Sigmoid colon (tissue), 7 donors: ENCODE measurements around the gene GOLGA2. TPM values are rescaled to one million over a fixed set of nuclear protein-coding genes. Genes with fewer than 3 reads are reported as not detected.

Source experiments
- DNase-seq: peaks from one replicate; pipeline ENCODE4 v3.0.0-alpha.2; 2019
- H3K27ac ChIP-seq, 4 donors: fragments of 200-600 bp; sonication (generic); one replicate each; pipeline ENCODE4 v1.5.1; 2016 to 2019; ENCODE audit warnings: mild to moderate bottlenecking in 1 of 4
- H3K27me3 ChIP-seq, 3 donors: fragments of 200-600 bp; sonication (generic); one replicate each; pipeline ENCODE4 v1.5.1; 2019; ENCODE audit warnings: mild to moderate bottlenecking in 1 of 3
- H3K36me3 ChIP-seq, 4 donors: fragments of 200-600 bp; sonication (generic); one replicate each; pipeline ENCODE4 v1.5.1; 2016 to 2019
- H3K4me1 ChIP-seq, 4 donors: fragments of 200-600 bp; sonication (generic); one replicate each; pipeline ENCODE4 v1.5.1; 2017 to 2019
- H3K4me3 ChIP-seq, 4 donors: fragments of 200-600 bp; sonication (generic); one replicate each; pipeline ENCODE4 v1.5.1; 2017 to 2019; ENCODE audit warnings: mild to moderate bottlenecking in 2 of 4, moderate library complexity in 1 of 4
- H3K9me3 ChIP-seq, 4 donors: fragments of 200-600 bp in 3 of 4; sonication (generic) in 3 of 4; one replicate each; pipeline versions ENCODE4 v1.5.1 to v1.6.1; 2013 to 2019
- EP300 ChIP-seq, 4 donors: sonication (generic); formaldehyde crosslinking; IDR thresholded peaks; one replicate each; pipeline ENCODE4 v1.6.1; 2017; ENCODE audit warnings: antibody characterized with exemption in 4 of 4
- POLR2A ChIP-seq, 2 donors: fragments of 450-650 bp; IDR thresholded peaks; one replicate each; pipeline ENCODE4 v1.6.1; 2016; ENCODE audit warnings: antibody characterized with exemption in 2 of 2, mild to moderate bottlenecking in 2 of 2, moderate library complexity in 2 of 2
- POLR2AphosphoS5 ChIP-seq, 4 donors: sonication (generic); formaldehyde crosslinking; IDR thresholded peaks; one replicate each; pipeline ENCODE4 v1.6.1; 2017; ENCODE audit warnings: antibody characterized with exemption in 4 of 4
- WGBS, 2 donors: extraction: QIAGEN DNeasy Blood & Tissue Kit; methylation state at CpG; one replicate each; pipeline ENCODE4 v1.1.7; 2013; 5-methylcytosine and 5-hydroxymethylcytosine counted together
- intact Hi-C: fragments of 100-400 bp; cut with DNase I; formaldehyde crosslinking; loops from one replicate; pipeline ENCODE4 v1.15.1; 2023
- polyA plus RNA-seq, 3 donors: library from polyadenylated mRNA; stranded (reverse); fragments of 200-250 nt; gene quantifications; one replicate each; pipeline ENCODE4 v1.2.3, GENCODE V29; 2013
- total RNA-seq, 4 donors: library from RNA; depleted of rRNA; stranded (reverse); fragments of >200 nt; gene quantifications; one replicate each; pipeline ENCODE4 v1.1.0, GENCODE V29; 2016
- TF ChIP-seq, protein P1 (sequence below), 4 experiments: fragments of 450-650 bp in 3 of 4; fragments of 200-600 bp in 1 of 4; IDR thresholded peaks; one replicate each; pipeline ENCODE4 v1.5.1; 2016 to 2019; ENCODE audit warnings: antibody characterized with exemption in 4 of 4, mild to moderate bottlenecking in 3 of 4, moderate library complexity in 2 of 4
- donor health status: healthy with polysubstance abuse.
- donor health status: Bipolar disorder and iron deficiency.
- donor health status: healthy.

The GOLGA2 gene
- total and polyA plus RNA-seq, 7 donors, result 48.1 to 104 (median 82.7) TPM

DNA sequence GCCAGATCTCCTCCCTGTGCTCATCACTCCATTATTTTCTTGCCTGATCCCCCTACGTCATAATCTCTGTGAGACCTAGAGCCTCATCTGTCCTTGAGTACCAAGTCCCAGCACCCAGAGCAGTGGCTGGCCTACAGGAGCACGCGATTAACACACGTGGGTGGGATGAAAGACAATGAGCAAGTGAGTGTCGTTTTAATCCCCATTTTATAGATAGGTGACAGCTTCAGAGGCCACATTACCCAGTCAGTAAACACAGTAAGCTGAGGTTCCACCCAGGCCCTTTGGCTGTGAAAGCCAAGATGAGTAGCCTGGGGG, 29.1 kb upstream of the GOLGA2 start:
- Histone ChIP-seq H3K4me3 (no peak overlapping the region), H3K9me3 (no peaks in the 10 kb centered on the region), H3K27me3 (no peaks in the 10 kb centered on the region), H3K36me3 (peaks cover 0 to 18% (median 9%) of the 10 kb centered on the region in 4 donors), H3K4me1 (no peaks in the 10 kb centered on the region), H3K27ac (no peak overlapping the region)
- WGBS, 2 donors, result 52 to 72% methylated on average over 5 of the region's 5 CpGs
- intact Hi-C loops, result no loop called here
- no peak for DNase-seq
- TF ChIP-seq, protein P1, sequence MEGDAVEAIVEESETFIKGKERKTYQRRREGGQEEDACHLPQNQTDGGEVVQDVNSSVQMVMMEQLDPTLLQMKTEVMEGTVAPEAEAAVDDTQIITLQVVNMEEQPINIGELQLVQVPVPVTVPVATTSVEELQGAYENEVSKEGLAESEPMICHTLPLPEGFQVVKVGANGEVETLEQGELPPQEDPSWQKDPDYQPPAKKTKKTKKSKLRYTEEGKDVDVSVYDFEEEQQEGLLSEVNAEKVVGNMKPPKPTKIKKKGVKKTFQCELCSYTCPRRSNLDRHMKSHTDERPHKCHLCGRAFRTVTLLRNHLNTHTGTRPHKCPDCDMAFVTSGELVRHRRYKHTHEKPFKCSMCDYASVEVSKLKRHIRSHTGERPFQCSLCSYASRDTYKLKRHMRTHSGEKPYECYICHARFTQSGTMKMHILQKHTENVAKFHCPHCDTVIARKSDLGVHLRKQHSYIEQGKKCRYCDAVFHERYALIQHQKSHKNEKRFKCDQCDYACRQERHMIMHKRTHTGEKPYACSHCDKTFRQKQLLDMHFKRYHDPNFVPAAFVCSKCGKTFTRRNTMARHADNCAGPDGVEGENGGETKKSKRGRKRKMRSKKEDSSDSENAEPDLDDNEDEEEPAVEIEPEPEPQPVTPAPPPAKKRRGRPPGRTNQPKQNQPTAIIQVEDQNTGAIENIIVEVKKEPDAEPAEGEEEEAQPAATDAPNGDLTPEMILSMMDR (IDR thresholded peaks at IDR 0.05), result no peak
- TF ChIP-seq POLR2AphosphoS5 (IDR thresholded peaks at IDR 0.05) (no peak), POLR2A (IDR thresholded peaks at IDR 0.05) (no peak), EP300 (IDR thresholded peaks at IDR 0.05) (no peak)

DNA sequence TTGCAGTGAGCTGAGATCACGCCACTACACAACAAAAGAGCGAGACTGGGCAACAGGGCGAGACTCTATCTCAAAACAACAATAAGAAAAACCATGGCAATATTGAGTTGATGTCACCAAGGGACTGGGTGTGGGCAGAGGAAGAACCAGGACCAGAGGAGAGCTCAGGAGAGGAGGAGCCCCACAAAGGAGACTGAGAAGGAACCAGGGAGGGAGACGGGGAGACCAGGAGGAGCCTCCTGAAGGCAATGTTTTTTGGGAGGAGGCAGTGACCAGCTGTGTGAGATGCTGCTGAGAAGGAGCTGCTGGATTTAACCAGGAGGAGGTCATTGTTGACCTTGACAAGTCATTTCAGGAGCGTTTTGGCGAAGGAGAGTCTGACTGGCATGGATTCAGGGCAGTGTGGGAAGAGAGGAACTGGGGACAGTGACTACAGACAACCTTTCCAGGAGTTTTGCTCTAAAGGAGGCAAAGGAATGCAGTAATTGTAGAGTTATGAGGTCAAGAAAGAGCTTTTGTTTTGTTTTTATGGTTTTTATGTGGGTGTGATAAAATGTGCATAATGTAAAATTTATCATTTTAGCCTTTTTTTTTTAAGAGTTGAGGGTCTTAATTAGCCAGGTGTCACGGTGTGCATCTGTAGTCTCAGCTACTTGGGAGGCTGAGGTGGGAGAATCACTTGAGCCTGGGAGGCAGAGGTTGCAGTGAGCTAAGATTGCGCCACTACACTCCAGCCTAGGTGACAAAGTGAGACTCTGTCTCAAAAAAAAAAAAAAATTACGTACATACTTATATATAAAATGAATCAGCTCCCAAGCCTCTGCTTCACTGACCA, 28.5 kb upstream of the GOLGA2 start:
- H3K27me3 ChIP-seq, result no peaks in the 10 kb centered on the region
- no peaks in the 10 kb centered on the region for H3K9me3 ChIP-seq
- peaks cover 0 to 13% (median 4%) of the 10 kb centered on the region in 4 donors for H3K36me3 ChIP-seq
- intact Hi-C loops, result no loop called here
- no peaks in the 10 kb centered on the region for H3K4me1 ChIP-seq
- H3K4me3 ChIP-seq, result no peak overlapping the region
- 82 to 86% methylated on average over 9 of the region's 9 CpGs for WGBS, 2 donors
- H3K27ac ChIP-seq, result no peak overlapping the region
- no peak for TF ChIP-seq POLR2A (IDR thresholded peaks at IDR 0.05)
- TF ChIP-seq, protein P1 (IDR thresholded peaks at IDR 0.05), result no peak
- no peak for TF ChIP-seq EP300 (IDR thresholded peaks at IDR 0.05)
- no peak for TF ChIP-seq POLR2AphosphoS5 (IDR thresholded peaks at IDR 0.05)
- DNase-seq, result no peak

DNA sequence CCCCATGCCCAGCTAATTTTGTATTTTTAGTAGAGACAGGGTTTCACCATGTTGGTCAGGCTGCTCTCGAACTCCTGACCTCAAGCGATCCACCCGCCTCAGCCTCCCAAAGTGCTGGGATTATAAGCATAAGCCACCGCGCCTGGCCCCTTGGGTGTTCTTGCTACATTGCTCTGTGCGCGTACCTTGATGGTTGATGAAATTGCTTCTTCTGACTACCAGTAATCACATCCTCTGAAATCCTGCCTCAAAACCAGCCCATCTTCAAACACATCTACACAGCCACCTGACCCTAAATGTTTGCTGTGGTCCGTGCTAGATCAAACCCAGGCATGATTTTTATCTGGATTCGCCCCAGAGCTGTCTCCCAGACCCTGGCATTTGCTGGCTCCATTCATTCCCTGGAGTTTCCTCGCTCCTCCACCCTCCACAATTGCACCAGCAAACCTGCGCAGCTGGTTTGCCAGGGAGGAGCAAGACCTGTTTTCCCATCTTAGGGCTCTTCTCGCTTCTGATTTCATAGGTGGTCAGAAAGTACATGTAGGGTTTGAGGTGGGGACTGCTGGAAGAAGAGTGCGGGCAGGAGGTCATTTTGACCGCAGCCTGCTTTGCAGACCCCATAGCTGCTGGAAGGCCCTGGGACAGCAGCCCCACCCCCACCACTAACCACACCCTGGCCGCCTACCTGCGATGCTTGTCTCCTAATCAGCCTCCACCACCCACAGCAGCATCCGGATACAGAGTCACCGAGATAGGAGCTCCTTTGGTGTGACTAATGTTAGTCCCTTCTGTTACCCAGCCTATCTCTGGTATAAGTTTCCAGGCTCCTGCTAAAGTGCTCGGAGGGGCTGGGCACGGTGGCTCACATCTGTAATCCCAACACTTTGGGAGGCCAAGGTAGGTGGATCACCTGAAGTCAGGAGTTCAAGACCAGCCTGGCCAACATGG, 23.0 kb upstream of the GOLGA2 start:
- Histone ChIP-seq H3K4me1 (no peaks in the 10 kb centered on the region), H3K4me3 (no peak overlapping the region), H3K9me3 (no peaks in the 10 kb centered on the region), H3K27ac (no peak overlapping the region), H3K36me3 (no peaks in the 10 kb centered on the region), H3K27me3 (no peaks in the 10 kb centered on the region)
- intact Hi-C loops, result no loop called here
- 44 to 79% methylated on average over 20 of the region's 20 CpGs for whole genome bisulfite sequencing, 2 donors
- DNase-seq, result no peak
- no peak for TF ChIP-seq POLR2AphosphoS5 (IDR thresholded peaks at IDR 0.05)
- TF ChIP-seq, protein P1 (IDR thresholded peaks at IDR 0.05), result no peak
- no peak for TF ChIP-seq EP300 (IDR thresholded peaks at IDR 0.05)
- no peak for TF ChIP-seq POLR2A (IDR thresholded peaks at IDR 0.05)

DNA sequence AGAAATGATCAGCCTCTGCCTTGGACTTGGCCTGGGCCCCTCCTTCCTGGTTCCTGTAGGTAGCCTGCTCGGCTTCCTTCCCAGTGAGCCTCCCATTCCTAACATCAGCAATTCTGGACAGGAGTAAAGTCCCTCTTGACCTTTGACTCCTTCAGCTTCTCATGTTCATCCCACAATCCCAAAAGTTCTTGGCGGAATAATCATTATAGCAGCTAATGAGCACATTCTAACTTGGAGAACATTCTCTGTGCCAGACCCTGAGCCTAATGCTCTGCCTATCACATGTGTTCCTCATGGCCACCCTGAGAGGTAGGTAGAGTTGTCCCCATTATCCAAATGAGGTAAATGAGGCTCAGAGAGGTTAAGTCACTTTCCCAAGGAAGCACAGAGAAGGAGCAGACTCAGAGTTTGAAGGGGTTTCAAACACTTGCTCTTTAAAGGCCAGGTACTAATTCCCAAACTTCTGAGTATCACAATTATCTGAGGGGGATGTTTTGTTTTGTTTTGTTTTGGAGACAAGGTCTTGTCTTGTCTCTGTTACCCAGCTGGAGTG, 21.5 kb upstream of the GOLGA2 start:
- Histone ChIP-seq H3K36me3 (no peaks in the 10 kb centered on the region), H3K27me3 (no peaks in the 10 kb centered on the region), H3K27ac (no peak overlapping the region), H3K4me3 (no peak overlapping the region), H3K4me1 (no peaks in the 10 kb centered on the region), H3K9me3 (no peaks in the 10 kb centered on the region)
- no peak for DNase-seq
- TF ChIP-seq, protein P1 (IDR thresholded peaks at IDR 0.05), result no peak
- no peak for TF ChIP-seq POLR2AphosphoS5 (IDR thresholded peaks at IDR 0.05)
- intact Hi-C loops, result no loop called here
- 66 to 83% methylated on average over 2 of the region's 2 CpGs for WGBS, 2 donors
